GM18507 (cell line): ENCODE measurements around the gene SLC1A3.
"Not testable (repeated sequence)": the region's sequence is repeated elsewhere in the genome, so short reads cannot be mapped to it uniquely, and the experiment has no call there.

Experiments used
- DNase-seq: peaks from one replicate; pipeline ENCODE4 v3.0.0; 2011; ENCODE audit warnings: low read depth; ENCODE audit not compliant: insufficient read length; ENCODE audit errors: extremely low spot score
- FAIRE-seq: peaks from 2 replicates; lab custom pipeline; 2011; peaks lifted over from hg19 to GRCh38; lab: Jason Lieb, UNC

Gene SLC1A3

DNA sequence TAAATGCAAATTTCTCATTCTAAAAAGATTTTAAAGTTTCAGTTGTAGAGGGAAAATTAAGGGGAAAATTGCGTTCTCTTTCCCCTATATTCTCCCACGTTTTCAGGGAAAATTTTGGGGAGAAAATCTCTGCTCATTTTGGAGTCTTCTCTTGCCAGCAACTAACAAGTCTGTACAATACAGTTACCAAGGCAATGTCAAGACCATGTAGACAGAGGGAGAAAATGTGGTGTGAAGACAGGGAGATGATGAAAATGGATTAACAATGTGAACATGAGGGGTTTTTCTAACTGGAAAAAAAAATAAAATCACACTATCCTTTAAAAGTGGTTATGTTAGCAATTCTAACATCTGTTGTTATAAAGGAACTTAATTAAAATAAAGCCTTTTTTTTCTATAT lies 22.3 kb downstream of the SLC1A3 start:
- DNase-seq = no peak
- no peak for FAIRE-seq

DNA sequence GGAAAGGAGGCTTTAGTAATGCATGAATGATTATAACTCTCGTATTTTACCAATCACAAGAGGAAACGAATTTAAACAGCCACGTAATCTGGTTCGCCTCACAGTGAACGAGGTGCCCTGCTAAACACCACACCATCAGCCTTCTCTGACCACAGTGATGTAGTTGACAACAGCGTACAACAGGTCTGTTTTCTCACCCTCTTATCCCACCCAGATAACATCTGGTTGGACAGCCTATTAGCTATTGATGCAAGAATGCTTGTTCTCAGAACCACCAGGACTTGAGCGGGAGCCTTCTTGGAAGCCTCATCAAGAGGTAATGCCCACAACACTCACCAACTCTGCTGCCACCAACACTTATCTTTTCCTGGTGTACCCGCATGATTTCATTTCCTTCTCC lies 23.3 kb downstream of the SLC1A3 start:
- no peak for FAIRE-seq

GRCh38 chr5:36630201-36631145 lies 24.1 kb downstream of the SLC1A3 start:
- DNase-seq (no peak), FAIRE-seq (no peak)

More for the DNA sequence above, 23.3 kb downstream of the SLC1A3 start:
- DNase-seq = no peak

- DNase-seq = no peak
These were observed 24.7 kb downstream of the SLC1A3 start for GRCh38 chr5:36631154-36631553.

GRCh38 chr5:36631620-36632362 lies 25.4 kb downstream of the SLC1A3 start:
- DNase-seq = no peak
- FAIRE-seq = no peak

More at GRCh38 chr5:36631154-36631553, 24.7 kb downstream of the SLC1A3 start:
- no peak for FAIRE-seq

DNA sequence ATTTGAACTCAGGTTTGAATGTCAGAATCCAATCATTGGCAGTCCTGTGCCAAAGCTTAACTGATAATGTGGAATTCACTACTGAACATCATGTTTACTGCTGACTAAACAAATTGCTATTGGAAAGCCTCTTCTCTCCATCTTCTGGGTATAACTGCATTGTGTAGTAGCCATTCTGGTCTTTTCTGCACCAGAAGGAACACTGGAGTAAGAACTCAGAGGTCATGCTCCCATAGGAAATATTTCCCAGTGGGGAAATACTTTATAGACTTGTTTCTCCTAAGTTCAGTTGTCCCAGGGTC lies 25.9 kb downstream of the SLC1A3 start:
- no peak for FAIRE-seq

DNA sequence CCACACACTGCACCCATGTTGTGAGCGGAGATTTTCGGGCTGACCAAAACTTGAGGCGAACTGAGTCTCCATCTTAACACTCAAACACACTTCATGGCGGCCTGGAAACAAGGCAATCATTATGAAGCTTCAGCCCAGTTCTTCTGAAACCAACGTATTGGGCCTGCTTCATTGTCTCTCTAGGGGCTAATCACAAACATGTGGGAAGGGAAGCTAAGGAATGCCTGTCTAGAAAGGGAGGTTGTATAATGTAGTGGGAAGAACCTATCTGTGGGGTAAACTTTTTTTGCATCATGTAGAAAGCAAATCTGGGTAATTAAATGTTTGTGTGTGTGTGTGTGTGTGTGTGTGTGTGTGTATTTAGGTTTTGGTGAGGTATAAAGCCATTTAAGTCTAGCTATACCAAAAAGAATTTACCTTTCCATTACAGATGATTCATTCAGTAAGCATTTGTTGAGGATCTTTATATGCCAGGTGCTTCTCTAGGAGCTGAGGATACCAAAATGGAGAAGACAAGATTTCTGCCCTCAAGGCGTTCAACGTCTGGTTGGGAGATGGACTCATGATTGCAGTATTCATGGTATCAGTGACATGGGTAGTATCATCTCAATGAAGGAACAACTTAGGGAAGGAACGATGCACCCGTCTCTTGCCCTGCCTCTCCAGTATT lies 29.4 kb downstream of the SLC1A3 start:
- no peak for DNase-seq
- FAIRE-seq = no peak

More for the DNA sequence above, 25.9 kb downstream of the SLC1A3 start:
- DNase-seq = no peak

DNA sequence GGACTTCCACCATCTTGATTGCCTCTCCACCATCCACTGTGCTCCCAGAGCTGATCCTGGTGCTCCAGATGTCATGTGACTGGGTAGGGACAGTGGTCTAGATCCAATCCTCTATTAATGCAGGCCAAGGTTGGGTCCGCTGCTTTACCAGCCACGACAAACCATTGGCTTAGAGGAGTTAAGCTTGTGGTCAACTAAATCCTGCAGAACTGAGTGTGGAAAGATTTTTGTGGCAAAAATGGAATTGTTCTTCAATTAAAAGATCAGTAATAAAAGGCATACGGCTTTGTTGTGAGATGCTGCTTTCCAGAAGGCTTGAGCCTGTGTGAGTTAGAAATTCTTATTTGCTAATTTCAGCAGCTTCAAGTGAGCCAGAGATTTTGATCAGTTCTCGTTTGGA lies 30.7 kb downstream of the SLC1A3 start:
- FAIRE-seq (no peak), DNase-seq (no peak)

DNA sequence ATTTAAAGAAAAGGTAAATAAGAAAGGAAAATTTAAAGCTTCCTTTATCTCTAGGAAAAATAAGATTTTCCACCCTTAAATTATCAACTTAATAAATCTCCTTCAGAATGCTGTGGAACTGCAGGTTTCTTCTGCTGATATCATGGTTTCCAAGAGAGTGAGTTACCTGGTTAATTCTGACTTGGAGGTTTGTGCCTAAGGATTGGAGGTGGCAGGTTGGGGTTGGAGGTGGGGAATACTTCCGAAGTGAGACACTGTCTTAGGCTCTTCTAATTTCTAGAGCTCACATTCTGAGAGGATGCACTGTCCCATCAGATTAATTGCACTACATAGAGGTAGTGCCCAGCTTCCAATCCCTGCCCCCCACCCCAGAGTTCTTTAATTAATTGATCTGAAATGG lies 31.1 kb downstream of the SLC1A3 start:
- DNase-seq = no peak
- no peak for FAIRE-seq

- FAIRE-seq = no peak
- no peak for DNase-seq
These were observed 31.6 kb downstream of the SLC1A3 start for GRCh38 chr5:36638056-36638455.

DNA sequence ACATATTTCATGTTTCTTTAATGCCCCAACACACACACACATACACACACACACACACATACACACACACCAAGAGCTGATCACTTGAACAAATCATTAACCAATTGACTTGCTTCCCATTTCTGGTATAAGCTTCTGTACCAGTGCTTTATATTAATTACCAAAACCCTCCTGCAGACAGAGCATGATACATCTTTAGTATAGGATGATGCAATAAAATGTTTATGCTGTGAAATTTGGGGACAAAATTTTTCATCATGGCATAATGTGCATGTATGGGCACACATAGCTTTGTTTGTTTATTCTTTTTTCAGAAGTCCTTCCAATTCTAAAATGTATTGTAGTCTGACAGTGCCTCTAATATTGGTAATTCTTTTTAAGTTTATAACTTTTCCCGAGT lies 34.5 kb downstream of the SLC1A3 start:
- FAIRE-seq = no peak
- DNase-seq = no peak

DNA sequence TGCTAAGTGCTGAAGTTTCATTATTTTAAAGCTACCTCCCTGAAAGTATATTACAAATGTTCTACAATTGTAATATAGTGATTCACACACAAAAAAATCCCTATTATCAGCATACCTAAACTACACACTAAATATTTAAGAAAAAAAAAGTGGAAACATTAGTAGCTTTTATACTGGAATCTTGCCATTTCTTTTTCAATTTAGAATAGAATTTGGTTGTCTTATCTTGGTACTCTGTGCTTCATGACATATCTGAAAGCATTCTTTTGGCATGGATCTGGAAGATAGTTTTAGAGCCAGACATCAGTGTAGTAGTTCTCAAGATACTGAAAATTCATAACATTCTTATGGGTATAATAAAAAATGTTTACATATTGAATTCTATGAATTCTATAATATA lies 35.0 kb downstream of the SLC1A3 start:
- no peak for FAIRE-seq
- no peak for DNase-seq

DNA sequence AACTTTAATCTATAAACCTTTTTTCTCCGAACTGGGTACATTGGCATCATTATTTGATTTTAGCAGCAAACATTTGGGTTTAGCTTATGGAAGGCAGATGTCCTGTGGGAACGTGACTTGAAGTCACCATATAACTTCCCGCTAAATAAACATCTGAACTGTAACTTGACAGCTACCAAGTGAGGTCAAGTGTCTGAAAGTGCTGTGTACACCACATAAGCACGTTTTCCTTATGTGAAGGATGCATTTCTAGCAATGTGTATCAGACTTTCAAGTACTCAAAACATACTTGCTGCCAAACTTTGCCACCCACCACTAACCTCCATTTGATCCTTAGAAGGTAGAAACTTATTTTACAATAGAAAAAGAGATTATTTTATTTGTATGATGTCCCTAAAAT lies 35.7 kb downstream of the SLC1A3 start:
- no peak for FAIRE-seq

GRCh38 chr5:36643162-36643561 lies 36.8 kb downstream of the SLC1A3 start:
- DNase-seq = no peak
- FAIRE-seq = no peak

More for the DNA sequence above, 35.7 kb downstream of the SLC1A3 start:
- no peak for DNase-seq

DNA sequence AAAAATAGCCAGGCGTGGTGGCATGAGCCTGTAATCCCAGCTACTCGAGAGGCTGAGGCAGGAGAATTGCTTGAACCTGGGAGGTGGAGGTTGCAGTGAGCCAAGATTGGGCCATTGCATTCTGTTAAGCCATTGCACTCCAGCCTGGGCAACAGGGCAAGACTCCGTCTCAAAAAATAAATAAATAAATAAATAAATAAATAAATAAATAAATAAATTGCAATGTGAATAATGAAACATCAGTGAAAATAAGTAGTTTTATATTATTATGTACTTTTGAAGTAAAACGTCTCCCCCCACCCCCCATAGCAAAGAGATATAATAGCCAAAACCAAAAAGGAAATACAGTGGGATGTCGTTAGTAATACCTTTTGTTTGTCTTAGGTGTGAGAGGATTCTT lies 37.4 kb downstream of the SLC1A3 start:
- FAIRE-seq, DNase-seq: not testable (repeated sequence)

DNA sequence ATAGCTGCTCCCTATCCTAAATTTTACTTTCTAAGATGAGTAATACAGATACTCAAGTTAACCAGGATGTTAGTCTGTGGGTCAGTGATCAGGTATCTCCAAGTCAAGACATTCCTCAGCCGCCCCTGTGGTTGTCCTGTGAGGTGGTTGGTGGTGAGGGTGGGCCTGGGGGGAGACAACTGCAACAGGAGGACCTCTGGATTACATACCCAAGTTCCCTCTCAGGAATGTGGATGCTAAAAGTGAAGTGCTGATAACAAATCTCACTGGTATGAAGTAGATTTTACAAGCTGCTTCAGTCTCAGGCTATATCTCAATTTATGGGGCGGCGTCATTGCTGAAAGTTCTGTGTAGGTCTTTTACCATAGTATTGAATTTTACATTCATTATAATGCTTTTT lies 38.3 kb downstream of the SLC1A3 start:
- DNase-seq (no peak), FAIRE-seq (no peak)

GRCh38 chr5:36646100-36646499 lies 39.7 kb downstream of the SLC1A3 start:
- no peak for FAIRE-seq

DNA sequence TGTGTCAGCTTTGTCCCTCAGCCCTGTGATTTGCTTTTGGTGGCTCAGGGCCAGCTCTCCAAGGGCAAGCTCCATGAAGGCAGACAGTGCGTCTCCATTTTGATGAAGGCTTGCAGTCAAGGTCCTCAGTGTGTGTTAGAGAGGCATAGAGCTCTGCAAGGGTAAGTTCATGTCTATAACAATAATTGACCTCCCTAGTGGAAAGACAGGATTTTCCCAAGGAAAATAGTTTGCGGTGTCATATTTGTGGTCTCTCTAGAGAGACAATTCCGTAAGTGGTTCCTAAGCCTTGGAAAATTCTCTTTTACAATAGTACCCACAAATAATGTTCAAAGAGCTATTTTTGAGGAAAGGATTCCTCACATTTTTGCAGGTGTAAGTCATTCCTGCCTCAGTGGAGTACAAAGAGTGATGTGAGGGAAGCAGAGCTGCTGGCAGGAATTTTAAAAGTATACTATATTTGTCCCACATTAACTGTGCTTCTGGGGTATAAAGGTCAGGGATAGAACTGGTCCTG lies 40.2 kb downstream of the SLC1A3 start:
- DNase-seq = no peak
- FAIRE-seq = no peak

More at GRCh38 chr5:36646100-36646499, 39.7 kb downstream of the SLC1A3 start:
- DNase-seq = no peak

- FAIRE-seq (no peak), DNase-seq (no peak)
These were observed 40.6 kb downstream of the SLC1A3 start for GRCh38 chr5:36647046-36647445.

GRCh38 chr5:36648426-36648825 lies 42.0 kb downstream of the SLC1A3 start:
- FAIRE-seq (no peak), DNase-seq (no peak)
